HuH-7.5 (cell line): ENCODE results near the gene CCND3.
"Not testable (repeated sequence)": the region's sequence is repeated elsewhere in the genome, so short reads cannot be mapped to it uniquely, and the experiment has no call there.

ENCODE experiments used
- DNase-seq: peaks from one replicate; pipeline ENCODE4 v3.0.0; 2011; ENCODE audit warnings: low spot score

CCND3 gene

GRCh38 chr6:41947581-41948220 is 6.1 kb upstream of the CCND3 start:
- no peak for DNase-seq

DNA sequence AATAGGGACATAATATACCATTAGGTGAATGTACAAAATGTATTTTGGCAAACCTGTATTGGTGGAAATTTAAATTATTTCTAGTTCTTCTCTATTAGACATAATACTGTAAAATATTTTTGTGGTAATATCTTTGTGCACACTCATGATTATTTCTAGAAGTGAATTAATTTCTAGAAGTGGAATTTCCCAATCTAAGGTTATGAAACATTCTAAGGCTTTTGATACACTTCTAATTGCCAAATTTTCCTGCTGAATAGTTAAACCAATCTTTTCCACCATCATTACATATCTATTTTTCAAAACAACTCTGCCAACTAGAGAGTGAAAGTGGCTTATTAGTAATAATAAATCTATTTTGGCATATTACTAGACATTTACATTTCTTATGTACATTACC is 1.8 kb upstream of the CCND3 start:
- no peak for DNase-seq

DNA sequence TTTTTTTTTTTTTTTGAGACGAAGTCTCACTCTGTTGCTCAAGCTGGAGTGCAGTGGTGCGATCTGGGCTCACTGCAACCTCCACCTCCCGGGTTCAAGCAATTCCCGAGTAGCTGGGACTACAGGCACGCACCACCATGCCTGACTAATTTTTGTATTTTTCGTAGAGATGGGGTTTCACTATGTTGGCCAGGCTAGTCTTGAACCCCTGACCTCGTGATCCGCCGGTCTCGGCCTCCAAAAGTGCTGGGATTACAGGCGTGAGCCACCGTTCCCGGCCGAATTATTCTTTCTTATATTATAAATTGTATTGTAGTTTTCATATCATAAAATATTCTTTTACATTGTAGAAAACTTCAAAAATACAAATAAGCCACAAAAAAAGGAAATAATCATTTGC is 1.3 kb upstream of the CCND3 start:
- not testable (repeated sequence) for DNase-seq

GRCh38 chr6:41942067-41942851 is 651 bp upstream of the CCND3 start:
- no peak for DNase-seq

DNA sequence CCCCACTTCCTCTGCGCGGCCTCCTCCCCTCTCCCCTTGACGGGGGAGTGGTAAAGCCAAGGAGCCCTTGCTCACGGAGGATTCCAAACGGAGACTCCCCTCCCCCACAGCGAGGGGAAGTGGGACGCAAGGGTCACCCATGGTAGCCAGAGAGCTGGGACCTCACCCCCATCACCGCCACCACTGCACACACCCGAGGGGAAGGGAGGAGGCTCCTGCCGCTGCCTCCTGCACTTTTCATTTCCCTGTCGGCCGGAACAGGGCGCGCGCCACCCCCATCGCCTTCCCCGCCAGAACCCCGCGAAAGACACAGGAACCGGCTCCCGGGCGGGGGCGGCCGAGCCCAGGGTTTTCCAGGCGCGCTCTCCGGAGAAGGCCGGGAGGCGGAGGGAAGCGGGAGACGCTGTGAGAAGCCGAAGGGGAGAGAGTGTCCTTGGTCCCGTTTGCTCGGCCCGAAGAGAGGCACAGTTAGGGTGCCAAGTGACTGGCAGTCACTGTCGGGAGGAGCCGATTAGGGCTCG is 789 bp downstream of the CCND3 start:
- DNase-seq: no peak

- no peak for DNase-seq
These were observed 1.5 kb downstream of the CCND3 start for GRCh38 chr6:41939848-41940758.

DNA sequence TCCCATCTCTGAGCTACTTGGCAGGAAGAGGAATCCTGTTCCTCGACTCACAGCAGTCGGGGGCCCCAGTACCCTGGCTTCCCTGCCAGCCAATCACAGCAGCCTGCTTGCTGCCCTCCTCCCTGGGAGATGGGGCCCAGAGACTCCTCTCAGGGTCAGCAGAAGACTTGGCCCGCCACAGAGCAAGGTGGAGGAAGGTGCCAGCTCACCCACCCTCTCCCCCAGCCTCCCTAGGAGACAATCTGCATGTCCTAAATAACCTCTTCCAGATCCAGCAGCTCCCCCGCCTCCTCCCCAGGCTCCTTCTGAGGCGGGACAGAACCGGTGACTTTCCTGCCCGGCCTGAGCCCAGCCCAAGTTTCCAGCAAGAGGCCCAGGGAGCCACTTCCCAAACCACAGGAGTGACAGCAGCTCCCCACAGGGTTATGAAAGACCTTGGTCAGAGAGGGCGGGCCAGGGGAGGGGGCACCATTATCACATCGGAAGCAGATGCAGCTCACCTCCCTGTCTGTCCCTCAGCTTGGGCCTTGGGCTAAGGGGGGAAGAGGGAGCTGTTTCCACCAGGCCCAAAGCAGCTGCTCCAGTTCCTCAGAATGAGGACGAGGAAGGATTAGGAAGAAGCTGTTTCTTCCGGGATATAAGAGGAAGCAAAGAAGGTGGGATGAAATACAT is 2.3 kb downstream of the CCND3 start:
- no peak for DNase-seq

DNA sequence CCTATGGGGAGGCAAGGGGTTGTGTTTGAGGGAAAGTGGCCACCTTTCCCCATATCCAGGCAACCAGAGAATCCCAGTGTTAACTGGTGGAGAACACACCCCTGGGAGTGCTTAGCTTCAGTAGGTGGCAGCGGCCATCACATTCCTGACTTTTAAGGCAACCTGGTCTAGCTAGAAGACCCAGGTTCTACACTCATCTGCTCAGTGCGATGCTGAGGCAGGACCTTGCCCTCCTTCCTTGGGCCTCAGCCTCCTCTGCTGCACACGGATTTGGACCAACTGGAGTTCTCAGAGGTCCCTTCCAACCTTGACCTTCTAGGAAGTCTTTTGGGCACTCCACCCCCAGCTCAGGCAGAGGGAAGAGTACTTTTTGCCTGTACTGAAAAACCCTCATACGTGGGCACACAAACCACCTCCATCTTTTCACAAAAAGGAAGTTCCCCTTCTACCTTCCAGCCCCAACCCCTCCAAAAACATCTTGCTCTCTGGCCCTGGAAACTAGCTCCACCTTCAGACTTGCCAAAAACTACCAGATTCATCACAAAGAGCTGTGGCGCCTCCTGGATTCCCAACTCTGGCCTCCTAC is 2.9 kb downstream of the CCND3 start:
- DNase-seq: no peak

DNA sequence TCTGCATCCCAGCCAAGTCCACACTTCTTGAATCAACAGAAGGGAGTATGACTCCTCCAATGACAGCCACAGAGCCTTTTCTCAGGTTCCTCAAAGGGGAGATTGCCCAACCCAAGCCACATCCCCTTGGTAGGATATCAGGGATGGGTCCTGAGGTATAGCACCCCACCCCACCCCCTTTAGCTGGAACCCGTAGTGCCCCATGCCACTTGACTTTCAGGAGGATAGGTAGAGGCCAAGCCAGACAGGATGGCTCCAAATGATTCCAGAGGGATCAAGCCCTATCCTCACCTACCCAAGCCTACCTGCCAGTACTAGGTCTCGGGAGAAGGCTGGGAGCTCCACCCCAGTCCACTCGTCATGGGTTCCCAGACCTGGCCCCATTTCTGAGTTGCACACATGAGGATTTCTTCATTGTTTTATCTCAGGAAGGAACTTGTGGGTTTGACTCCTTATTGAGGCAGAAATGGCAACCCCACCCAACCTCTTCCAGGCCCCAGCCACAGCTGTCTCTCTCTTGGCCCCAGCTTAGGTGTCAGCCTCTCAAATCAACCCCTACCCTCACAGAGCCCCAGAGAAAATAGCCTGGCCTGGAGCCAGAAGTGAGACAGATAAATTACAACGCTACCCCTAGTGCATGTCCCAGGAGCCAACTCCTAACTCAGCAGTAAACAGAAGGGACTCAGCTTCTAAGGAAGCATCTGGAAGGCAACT is 3.6 kb downstream of the CCND3 start:
- DNase-seq: no peak

- no peak for DNase-seq
These were observed 4.1 kb downstream of the CCND3 start for GRCh38 chr6:41937472-41937860.

GRCh38 chr6:41936073-41936837 is 5.4 kb downstream of the CCND3 start:
- DNase-seq: peak; percentile 72

GRCh38 chr6:41935685-41936072 is 5.9 kb downstream of the CCND3 start:
- no peak for DNase-seq

GRCh38 chr6:41935193-41935574 is 6.4 kb downstream of the CCND3 start:
- DNase-seq: no peak

- DNase-seq: no peak
These were observed 7.1 kb downstream of the CCND3 start for GRCh38 chr6:41934278-41935192.

- no peak for DNase-seq
These were observed 9.2 kb downstream of the CCND3 start for GRCh38 chr6:41932378-41932777.

DNA sequence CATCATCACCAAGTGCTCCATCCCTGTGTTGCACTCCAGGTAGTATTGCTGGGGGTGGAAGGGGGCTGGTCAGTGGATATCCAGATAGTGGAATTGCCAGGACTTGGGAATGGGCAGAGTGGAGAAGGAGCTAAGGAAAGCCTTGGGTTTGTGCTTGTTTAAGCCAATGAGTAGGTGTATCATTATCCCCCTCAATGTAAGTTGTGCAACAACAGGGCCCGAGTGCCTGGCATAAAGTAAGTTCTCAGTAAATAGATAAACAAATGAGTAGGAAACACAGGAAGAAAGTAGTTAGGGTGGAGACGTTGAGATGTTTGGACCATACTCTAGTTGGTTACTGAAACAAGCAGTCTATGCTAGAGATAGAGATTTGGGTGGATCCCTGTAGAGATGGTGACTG is 9.8 kb downstream of the CCND3 start:
- DNase-seq: no peak

- no peak for DNase-seq
These were observed 11.7 kb downstream of the CCND3 start for GRCh38 chr6:41929924-41930323.

DNA sequence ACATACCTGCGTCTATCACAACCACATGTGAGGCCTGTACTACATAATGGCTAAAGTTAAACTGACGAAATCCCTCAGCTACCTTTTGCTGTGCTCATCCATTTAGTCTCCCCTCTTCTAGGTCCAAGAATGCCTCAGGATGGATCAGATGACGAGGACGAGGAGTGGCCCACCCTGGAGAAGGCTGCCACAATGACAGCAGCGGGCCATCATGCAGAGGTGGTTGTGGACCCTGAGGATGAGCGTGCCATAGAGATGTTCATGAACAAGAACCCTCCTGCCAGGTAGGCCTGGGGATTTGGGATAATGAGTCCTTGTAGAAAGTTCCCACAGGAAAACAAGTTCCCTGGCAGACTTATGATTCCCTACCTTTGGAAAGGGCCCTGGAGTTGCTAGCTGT is 14.4 kb downstream of the CCND3 start:
- no peak for DNase-seq

GRCh38 chr6:41922154-41922553 is 19.5 kb downstream of the CCND3 start:
- DNase-seq: no peak
